NOMO-1 (cell line): Measurements from ENCODE around the gene PCDHGA11.
"Not testable (repeated sequence)": the region's sequence is repeated elsewhere in the genome, so short reads cannot be mapped to it uniquely, and the experiment has no call there.

Experiments
- DNase-seq, 2 experiments: peaks; one replicate each; lab custom pipeline; 2025; ENCODE audit not compliant: unreplicated experiment in 2 of 2; lab: John Stamatoyannopoulos, UW

PCDHGA11 gene

GRCh38 chr5:141397756-141398551 is 22.9 kb upstream of the PCDHGA11 start, which contains the start of gene PCDHGB5:
TSS of gene PCDHGB5 (plus strand) at chr5:141397947. CDS start at chr5:141398128, 181 bp downstream.
- DNase-seq = not testable (repeated sequence)

DNA sequence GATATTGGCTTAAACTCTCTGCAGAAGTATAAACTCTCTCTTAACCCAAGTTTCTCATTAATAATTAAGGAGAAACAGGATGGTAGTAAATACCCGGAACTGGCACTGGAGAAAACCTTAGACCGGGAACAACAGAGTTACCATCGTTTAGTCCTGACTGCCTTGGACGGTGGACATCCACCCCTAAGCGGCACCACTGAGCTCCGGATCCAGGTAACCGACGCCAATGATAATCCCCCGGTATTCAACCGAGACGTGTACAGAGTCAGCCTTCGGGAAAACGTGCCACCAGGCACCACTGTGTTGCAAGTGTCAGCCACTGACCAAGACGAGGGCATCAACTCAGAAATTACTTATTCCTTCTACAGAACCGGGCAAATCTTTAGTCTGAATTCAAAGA is 22.2 kb upstream of the PCDHGA11 start:
- no peak for DNase-seq

- no peak for DNase-seq
These were observed 21.1 kb upstream of the PCDHGA11 start for GRCh38 chr5:141399555-141400258.

GRCh38 chr5:141402553-141403243 is 18.2 kb upstream of the PCDHGA11 start, which contains the start of gene PCDHGA9:
TSS of gene PCDHGA9 (plus strand) at chr5:141402778. CDS start at chr5:141402953, 175 bp downstream.
- DNase-seq = no peak

GRCh38 chr5:141403387-141403786 is 17.5 kb upstream of the PCDHGA11 start:
- DNase-seq = no peak

DNA sequence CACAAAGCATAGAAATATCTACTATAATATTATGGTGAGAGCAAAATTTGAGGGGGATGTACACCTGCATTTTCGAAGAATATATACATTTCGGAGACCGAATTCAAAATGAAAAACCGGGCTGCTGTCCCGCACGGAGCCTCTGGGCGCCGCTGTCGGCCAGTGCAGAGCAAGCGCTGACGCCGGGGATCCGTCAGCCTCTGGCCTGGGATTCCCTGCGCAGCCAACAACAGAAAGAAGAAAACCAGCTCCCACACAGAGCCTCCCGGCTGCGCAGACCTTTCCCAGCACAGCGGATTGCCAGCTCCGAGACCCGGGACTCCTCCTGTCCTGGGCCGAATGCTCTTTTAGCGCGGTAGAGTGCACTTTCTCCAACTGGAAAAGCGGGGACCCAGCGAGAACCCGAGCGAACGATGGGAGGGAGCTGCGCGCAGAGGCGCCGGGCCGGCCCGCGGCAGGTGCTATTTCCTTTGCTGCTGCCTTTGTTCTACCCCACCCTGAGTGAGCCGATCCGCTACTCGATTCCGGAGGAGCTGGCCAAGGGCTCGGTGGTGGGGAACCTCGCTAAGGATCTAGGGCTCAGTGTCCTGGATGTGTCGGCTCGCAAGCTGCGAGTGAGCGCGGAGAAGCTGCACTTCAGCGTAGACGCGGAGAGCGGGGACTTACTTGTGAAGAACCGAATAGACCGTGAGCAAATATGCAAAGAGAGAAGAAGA is 12.9 kb upstream of the PCDHGA11 start, which contains the start of gene PCDHGB6:
TSS of gene PCDHGB6 (plus strand) at position 232 of the 716 bp plus-strand sequence. CDS start at position 414, 182 bp downstream.
- peak in 1 of 2 experiments; percentile 44 for DNase-seq

DNA sequence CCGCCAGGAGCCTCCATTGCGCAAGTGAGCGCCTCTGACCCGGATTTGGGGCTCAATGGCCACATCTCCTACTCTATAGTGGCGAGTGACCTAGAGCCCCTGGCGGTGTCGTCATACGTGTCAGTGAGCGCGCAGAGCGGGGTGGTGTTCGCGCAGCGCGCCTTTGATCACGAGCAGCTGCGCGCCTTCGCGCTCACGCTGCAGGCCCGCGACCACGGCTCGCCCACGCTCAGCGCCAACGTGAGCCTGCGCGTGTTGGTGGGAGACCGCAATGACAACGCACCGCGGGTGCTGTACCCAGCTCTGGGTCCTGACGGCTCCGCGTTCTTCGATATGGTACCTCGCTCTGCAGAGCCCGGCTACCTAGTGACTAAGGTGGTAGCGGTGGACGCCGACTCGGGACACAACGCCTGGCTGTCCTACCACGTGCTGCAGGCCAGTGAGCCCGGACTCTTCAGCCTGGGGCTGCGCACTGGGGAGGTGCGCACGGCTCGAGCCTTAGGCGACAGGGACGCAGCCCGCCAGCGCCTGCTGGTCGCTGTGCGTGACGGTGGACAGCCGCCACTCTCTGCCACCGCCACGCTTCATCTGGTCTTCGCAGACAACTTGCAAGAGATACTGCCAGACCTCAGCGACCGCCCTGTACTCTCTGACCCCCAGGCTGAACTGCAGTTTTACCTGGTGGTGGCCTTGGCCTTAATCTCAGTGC is 11.1 kb upstream of the PCDHGA11 start:
- no peak for DNase-seq

DNA sequence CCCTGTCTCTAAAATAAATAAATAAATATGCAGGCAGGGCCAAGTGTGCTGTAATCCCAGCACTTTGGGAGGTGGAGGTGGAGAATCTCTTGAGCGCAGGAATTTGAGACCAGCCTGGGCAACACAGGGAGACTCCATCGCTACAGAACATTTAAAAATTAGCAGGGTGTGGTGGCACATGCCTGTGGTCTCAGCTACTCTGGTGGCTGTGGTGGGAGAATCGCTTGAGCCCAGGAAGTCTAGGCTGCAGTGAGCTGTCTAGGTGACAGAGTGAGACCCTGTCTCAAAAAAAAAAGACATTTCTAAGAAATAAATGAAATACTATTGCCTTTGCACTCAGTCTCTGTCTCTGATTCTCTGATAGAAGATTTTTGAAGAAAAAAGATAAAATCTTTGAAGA is 9.3 kb upstream of the PCDHGA11 start:
- no peak for DNase-seq

DNA sequence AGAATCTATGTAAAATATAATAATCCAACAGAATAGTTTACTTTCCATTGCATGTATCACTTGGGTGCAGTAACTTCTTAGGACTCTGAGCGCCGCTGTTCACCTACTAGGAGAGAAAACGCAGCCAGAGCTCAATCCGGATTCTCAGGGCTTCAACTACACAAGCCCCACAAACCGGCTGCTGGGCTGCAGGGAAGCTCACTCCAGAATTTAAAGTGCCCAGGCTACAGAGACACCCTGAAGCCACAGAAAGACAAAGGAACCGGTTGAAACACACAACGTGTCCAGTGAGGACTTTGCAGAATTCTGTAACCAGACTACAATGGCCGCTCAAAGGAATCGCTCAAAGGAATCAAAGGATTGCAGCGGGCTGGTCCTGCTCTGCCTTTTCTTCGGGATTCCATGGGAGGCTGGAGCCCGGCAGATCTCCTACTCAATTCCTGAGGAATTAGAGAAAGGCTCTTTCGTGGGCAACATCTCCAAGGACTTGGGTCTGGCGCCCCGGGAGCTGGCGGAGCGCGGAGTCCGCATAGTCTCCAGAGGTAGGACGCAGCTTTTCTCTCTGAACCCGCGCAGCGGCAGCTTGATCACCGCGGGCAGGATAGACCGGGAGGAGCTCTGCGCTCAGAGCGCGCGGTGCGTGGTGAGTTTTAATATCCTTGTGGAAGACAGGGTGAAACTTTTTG is 7.9 kb upstream of the PCDHGA11 start, which contains the start of gene PCDHGA10:
TSS of gene PCDHGA10 (plus strand) at position 134 of the 686 bp plus-strand sequence. CDS start at position 323, 189 bp downstream.
- DNase-seq = peak; percentile 41 to 69

DNA sequence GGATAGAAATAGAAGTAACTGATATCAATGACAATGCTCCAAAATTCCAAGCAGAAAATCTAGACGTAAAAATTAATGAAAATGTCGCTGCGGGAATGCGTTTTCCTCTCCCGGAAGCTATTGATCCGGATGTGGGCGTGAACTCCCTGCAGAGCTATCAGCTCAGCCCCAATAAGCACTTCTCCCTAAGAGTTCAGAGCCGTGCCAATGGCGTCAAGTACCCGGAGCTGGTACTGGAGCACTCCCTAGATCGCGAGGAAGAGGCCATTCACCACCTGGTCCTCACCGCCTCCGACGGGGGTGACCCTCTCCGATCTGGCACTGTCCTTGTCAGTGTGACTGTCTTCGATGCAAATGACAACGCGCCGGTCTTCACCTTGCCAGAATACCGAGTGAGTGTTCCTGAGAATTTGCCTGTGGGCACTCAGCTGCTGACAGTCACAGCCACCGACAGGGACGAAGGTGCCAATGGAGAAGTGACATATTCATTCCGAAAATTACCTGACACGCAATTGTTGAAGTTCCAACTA is 7.2 kb upstream of the PCDHGA11 start:
- no peak for DNase-seq

DNA sequence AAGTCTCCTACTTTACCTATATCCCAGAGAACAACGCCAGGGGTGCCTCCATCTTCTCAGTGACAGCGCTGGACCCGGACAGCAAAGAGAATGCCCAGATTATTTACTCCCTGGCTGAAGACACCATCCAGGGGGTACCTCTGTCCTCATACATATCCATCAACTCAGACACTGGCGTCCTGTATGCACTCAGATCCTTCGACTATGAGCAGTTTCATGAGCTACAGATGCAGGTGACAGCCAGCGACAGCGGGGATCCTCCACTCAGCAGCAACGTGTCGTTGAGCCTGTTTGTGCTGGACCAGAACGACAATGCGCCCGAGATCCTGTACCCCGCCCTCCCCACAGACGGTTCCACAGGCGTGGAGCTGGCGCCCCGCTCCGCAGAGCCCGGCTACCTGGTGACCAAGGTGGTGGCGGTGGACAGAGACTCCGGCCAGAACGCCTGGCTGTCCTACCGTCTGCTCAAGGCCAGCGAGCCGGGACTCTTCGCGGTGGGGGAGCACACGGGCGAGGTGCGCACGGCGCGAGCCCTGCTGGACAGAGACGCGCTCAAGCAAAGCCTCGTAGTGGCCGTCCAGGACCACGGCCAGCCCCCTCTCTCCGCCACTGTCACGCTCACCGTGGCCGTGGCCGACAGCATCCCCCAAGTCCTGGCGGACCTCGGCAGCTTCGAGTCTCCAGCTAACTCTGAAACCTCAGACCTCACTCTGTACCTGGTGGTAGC is 6.1 kb upstream of the PCDHGA11 start:
- DNase-seq = not testable (repeated sequence)

DNA sequence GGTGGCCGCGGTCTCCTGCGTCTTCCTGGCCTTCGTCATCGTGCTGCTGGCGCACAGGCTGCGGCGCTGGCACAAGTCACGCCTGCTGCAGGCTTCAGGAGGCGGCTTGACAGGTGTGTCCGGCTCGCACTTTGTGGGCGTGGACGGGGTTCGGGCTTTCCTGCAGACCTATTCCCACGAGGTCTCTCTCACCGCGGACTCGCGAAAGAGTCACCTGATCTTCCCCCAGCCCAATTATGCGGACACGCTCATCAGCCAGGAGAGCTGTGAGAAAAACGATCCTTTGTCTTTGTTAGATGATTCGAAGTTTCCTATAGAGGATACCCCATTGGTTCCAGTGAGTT is 5.6 kb upstream of the PCDHGA11 start:
- not testable (repeated sequence) for DNase-seq

GRCh38 chr5:141417494-141418172 is 3.2 kb upstream of the PCDHGA11 start, which contains the start of gene PCDHGB7:
TSS of gene PCDHGB7 (plus strand) at chr5:141417677. CDS start at chr5:141417860, 183 bp downstream.
- DNase-seq = peak; percentile 31 to 38

DNA sequence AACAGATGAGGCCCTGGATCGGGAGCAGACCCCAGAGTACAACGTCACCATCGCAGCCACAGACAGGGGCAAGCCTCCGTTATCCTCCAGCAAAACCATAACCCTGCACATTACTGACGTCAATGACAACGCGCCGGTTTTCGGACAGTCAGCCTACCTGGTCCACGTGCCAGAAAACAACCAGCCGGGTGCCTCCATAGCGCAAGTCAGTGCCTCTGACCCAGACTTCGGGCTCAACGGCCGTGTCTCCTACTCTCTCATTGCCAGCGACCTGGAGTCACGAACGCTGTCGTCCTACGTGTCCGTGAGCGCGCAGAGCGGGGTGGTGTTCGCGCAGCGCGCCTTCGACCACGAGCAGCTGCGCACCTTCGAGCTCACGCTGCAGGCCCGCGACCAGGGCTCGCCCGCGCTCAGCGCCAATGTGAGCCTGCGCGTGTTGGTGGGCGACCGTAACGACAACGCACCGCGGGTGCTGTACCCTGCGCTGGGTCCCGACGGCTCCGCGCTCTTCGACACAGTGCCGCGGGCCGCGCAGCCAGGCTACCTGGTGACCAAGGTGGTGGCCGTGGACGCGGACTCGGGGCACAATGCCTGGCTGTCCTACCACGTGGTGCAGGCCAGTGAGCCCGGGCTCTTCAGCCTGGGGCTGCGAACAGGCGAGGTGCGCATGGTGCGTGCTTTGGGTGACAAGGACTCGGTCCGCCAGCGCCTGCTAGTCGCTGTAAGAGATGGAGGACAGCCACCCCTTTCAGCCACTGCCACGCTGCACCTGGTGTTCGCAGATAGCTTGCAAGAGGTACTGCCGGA is 1.6 kb upstream of the PCDHGA11 start:
- DNase-seq = no peak

DNA sequence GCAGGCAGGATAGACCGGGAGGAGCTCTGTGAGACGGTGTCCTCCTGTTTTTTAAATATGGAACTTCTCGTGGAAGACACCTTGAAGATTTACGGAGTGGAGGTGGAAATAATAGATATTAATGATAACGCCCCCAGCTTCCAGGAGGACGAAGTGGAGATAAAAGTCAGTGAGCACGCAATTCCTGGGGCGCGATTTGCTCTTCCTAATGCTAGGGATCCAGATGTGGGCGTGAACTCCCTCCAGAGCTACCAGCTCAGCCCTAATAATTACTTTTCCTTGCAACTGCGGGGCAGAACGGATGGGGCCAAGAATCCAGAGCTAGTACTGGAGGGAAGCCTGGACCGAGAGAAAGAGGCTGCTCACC is 621 bp downstream of the PCDHGA11 start:
- no peak for DNase-seq

DNA sequence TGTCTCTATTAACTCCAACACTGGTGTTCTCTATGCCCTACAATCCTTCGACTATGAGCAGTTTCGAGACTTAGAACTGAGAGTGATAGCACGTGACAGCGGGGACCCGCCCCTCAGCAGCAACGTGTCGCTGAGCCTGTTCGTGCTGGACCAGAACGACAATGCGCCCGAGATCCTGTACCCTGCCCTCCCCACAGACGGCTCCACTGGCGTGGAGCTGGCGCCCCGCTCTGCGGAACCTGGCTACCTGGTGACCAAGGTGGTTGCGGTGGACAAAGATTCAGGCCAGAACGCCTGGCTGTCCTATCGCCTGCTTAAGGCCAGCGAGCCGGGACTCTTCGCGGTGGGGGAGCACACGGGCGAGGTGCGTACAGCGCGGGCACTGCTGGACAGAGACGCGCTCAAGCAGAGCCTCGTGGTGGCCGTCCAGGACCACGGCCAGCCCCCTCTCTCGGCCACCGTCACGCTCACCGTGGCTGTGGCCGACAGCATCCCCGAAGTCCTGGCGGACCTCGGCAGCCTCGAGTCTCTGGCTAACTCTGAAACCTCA is 2.0 kb downstream of the PCDHGA11 start:
- no peak for DNase-seq
